SK-N-SH (cell line): ENCODE results near the gene HAAO. TPM values are rescaled to one million over a fixed set of nuclear protein-coding genes. Genes with fewer than 3 reads are reported as not detected.
A peak's percentile ranks its signal among the peaks of the same experiment; 100 is the strongest.

ENCODE experiments used
- CTCF ChIA-PET: fragments of 300-600, 350-600 bp; formaldehyde crosslinking; extraction: SDS; loops from one replicate; lab custom pipeline; 2021; lab: Yijun Ruan, JAX
- POLR2A ChIA-PET: fragments of 350-600 bp; sonication (Branson Sonifier 250); formaldehyde crosslinking; extraction: SDS; loops from one replicate; lab custom pipeline; 2020; ENCODE audit warnings: antibody characterized with exemption, inconsistent platforms; lab: Yijun Ruan, JAX
- DNase-seq: peaks from one replicate; pipeline ENCODE4 v3.0.0; 2012
- H2AFZ ChIP-seq: fragments of 200-600 bp; sonication (generic); 2 replicates; pipeline ENCODE4 v1.8.1; 2016; ENCODE audit warnings: antibody characterized with exemption, mild to moderate bottlenecking, low read depth
- H3F3A ChIP-seq: fragments of 200-600 bp; sonication (generic); replicated peaks from 2 replicates; pipeline ENCODE3; 2016; ENCODE audit warnings: antibody characterized with exemption, mild to moderate bottlenecking; ENCODE audit not compliant: insufficient read depth
- H3K27ac ChIP-seq, 2 experiments: fragments of 200-500 bp in 1 of 2; fragments of 200-600 bp in 1 of 2; sonication (Bioruptor generic) in 1 of 2; sonication (generic), shearing (Covaris generic) in 1 of 2; 2 replicates each; pipeline versions ENCODE4 v1.5.1 to v1.6.1; 2014 to 2016; ENCODE audit warnings: low read depth in 2 of 2, inconsistent platforms in 1 of 2, low read length in 1 of 2, mild to moderate bottlenecking in 1 of 2, mixed read lengths in 1 of 2
- H3K27me3 ChIP-seq: fragments of 200-600 bp; sonication (generic), shearing (Covaris generic); 2 replicates; pipeline ENCODE4 v1.6.1; 2016; ENCODE audit warnings: mixed run types; ENCODE audit not compliant: insufficient read depth
- H3K36me3 ChIP-seq, 2 experiments: fragments of 200-500 bp in 1 of 2; fragments of 200-600 bp in 1 of 2; sonication (Bioruptor generic) in 1 of 2; sonication (generic) in 1 of 2; replicated peaks in 1 of 2; 2 replicates each; pipeline versions ENCODE3 to v1.5.1; 2014 to 2016; ENCODE audit warnings: low read length in 1 of 2, mild to moderate bottlenecking in 1 of 2; ENCODE audit not compliant: insufficient read depth in 2 of 2, control insufficient read depth in 1 of 2
- H3K4me1 ChIP-seq, 2 experiments: fragments of 200-500 bp in 1 of 2; fragments of 200-600 bp in 1 of 2; sonication (Bioruptor generic) in 1 of 2; sonication (generic), shearing (Covaris generic) in 1 of 2; 2 replicates each; pipeline versions ENCODE4 v1.5.1 to v1.6.1; 2014 to 2016; ENCODE audit warnings: low read depth in 1 of 2, low read length in 1 of 2, mixed run types in 1 of 2; ENCODE audit not compliant: insufficient read depth in 2 of 2, control insufficient read depth in 1 of 2
- H3K4me2 ChIP-seq: fragments of 200-600 bp; sonication (generic), shearing (Covaris generic); 2 replicates; pipeline ENCODE4 v1.6.1; 2017; ENCODE audit warnings: mixed run types
- H3K4me3 ChIP-seq, 2 experiments: fragments of 200-500 bp in 1 of 2; fragments of 200-600 bp in 1 of 2; sonication (Bioruptor generic) in 1 of 2; sonication (generic), shearing (Covaris generic) in 1 of 2; 2 replicates each; pipeline versions ENCODE4 v1.5.1 to v1.8.1; 2014 to 2016; ENCODE audit warnings: low read depth in 2 of 2, inconsistent platforms in 1 of 2, low read length in 1 of 2, mild to moderate bottlenecking in 1 of 2, mixed read lengths in 1 of 2, moderate library complexity in 1 of 2
- H3K79me2 ChIP-seq: fragments of 200-600 bp; sonication (generic); 2 replicates; pipeline ENCODE4 v1.8.1; 2017; ENCODE audit warnings: mild to moderate bottlenecking; ENCODE audit not compliant: insufficient read depth
- H3K9ac ChIP-seq: fragments of 200-600 bp; sonication (generic); 2 replicates; pipeline ENCODE4 v1.6.1; 2017; ENCODE audit warnings: mixed run types
- H3K9me2 ChIP-seq: fragments of 200-600 bp; sonication (generic); 2 replicates; pipeline ENCODE4 v1.6.1; 2017; ENCODE audit warnings: mixed run types
- H3K9me3 ChIP-seq: fragments of 200-600 bp; sonication (generic); 2 replicates; pipeline ENCODE4 v1.6.1; 2017; ENCODE audit warnings: mixed run types, mild to moderate bottlenecking, moderate library complexity
- H4K20me1 ChIP-seq: fragments of 200-600 bp; sonication (generic); 2 replicates; pipeline ENCODE4 v1.6.1; 2017; ENCODE audit warnings: mild to moderate bottlenecking, mixed run types; ENCODE audit not compliant: insufficient read depth
- EP300 ChIP-seq, 2 experiments: IDR thresholded peaks; 2 replicates each; pipeline versions ENCODE4 v1.4.0 to v1.6.1; 2012; ENCODE audit warnings: borderline replicate concordance in 1 of 2, low read depth in 1 of 2, low read length in 1 of 2
- EZH2phosphoT487 ChIP-seq: fragments of 200-600 bp; sonication (generic); IDR thresholded peaks from 2 replicates; pipeline ENCODE4 v1.6.1; 2017; ENCODE audit warnings: low read depth, mixed run types, mild to moderate bottlenecking, antibody characterized with exemption, moderate library complexity, borderline replicate concordance
- FOXM1 ChIP-seq: IDR thresholded peaks from 2 replicates; pipeline ENCODE4 v1.4.0; 2012; ENCODE audit warnings: low read depth, mild to moderate bottlenecking
- IRF3 ChIP-seq: fragments of 150-350 bp; IDR thresholded peaks from 2 replicates; pipeline ENCODE4 v1.6.1; 2016; ENCODE audit warnings: mild to moderate bottlenecking, low read depth, low read length
- JUND ChIP-seq: IDR thresholded peaks from 2 replicates; pipeline ENCODE4 v1.4.0; 2012
- NFIC ChIP-seq: IDR thresholded peaks from 2 replicates; pipeline ENCODE4 v1.4.0; 2012; ENCODE audit warnings: borderline replicate concordance
- RAD21 ChIP-seq: IDR thresholded peaks from 2 replicates; pipeline ENCODE4 v1.6.1; 2012; ENCODE audit warnings: mild to moderate bottlenecking, low read length
- RFX5 ChIP-seq: IDR thresholded peaks from 2 replicates; pipeline ENCODE4 v1.6.1; 2012; ENCODE audit warnings: mild to moderate bottlenecking, improper control_type of control experiment, low read length
- RXRA ChIP-seq: IDR thresholded peaks from 2 replicates; pipeline ENCODE4 v1.4.0; 2012; ENCODE audit warnings: low read depth, mild to moderate bottlenecking, borderline replicate concordance
- SMC3 ChIP-seq: IDR thresholded peaks from 2 replicates; pipeline ENCODE4 v1.6.1; 2012; ENCODE audit warnings: low read depth, low read length, improper control_type of control experiment
- TEAD4 ChIP-seq: IDR thresholded peaks from 2 replicates; pipeline ENCODE4 v1.4.0; 2012; ENCODE audit warnings: mild to moderate bottlenecking, borderline replicate concordance; ENCODE audit not compliant: insufficient read depth
- USF1 ChIP-seq: IDR thresholded peaks from 2 replicates; pipeline ENCODE4 v1.4.0; 2012; ENCODE audit warnings: low read depth, borderline replicate concordance
- WGBS: methylation state at CpG from one replicate; pipeline ENCODE4 v1.1.6; 2017; ENCODE audit warnings: low lambda C conversion rate; 5-methylcytosine and 5-hydroxymethylcytosine counted together
- polyA plus RNA-seq, 3 experiments: library from polyadenylated mRNA; depleted of rRNA; stranded (reverse); fragments of >200 nt; gene quantifications; 2 replicates each; pipeline ENCODE4 v1.2.3, GENCODE V29; 2012

Gene HAAO
- polyA plus RNA-seq, 1 of the 3 experiments (the other 2 are of a cell fraction), result not detected

- TF ChIP-seq RXRA (no peak), RAD21 (no peak), NFIC (no peak), TEAD4 (no peak), EP300 (IDR thresholded peaks at IDR 0.05; ENCODE audit: borderline replicate concordance in 1 of 2, low read depth in 1 of 2, low read length in 1 of 2) (no peak), EZH2phosphoT487 (no peak), USF1 (no peak), IRF3 (no peak), JUND (no peak), RFX5 (no peak), FOXM1 (no peak)
- Histone ChIP-seq H3K4me2 (0 out of 2 replicates have a peak overlapping the region, but pooled peaks have one; percentile 15), H3K9me3 (no peaks in the 10 kb centered on the region), H3K9me2 (no peaks in the 10 kb centered on the region), H4K20me1 (no peaks in the 10 kb centered on the region), H3K36me3 (no peaks in the 10 kb centered on the region), H3K79me2 (no peaks in the 10 kb centered on the region), H2AFZ (no peak overlapping the region), H3K4me1 (peaks cover 0 to 38% of the 10 kb centered on the region in 2 experiments; a peak in 1 of 4 replicates), H3K9ac (no peak overlapping the region), H3F3A (no peaks in the 10 kb centered on the region), H3K4me3 (no peak overlapping the region), H3K27ac (peak overlapping the region in 1 of 2 experiments; percentile 25; a peak in 1 of 4 replicates), H3K27me3 (no peaks in the 10 kb centered on the region)
- POLR2A ChIA-PET, result interaction anchor here (2.5 kb wide), 1 partner anchor 55 kb away, joined by 7 read pairs; no protein-coding TSS in a partner anchor
- CTCF ChIA-PET, result interaction anchor here (0.8 to 6.2 kb wide), 8 partner anchors 9 to 261 kb away, joined by 3 to 34 read pairs (median 3); partner anchors contain the start of genes KCNG3 and OXER1
- 92% methylated on average over 8 of the region's 8 CpGs for WGBS
- peak; percentile 38 for DNase-seq
Observed at GRCh38 chr2:42754776-42755140, 37.6 kb downstream of the HAAO start.

GRCh38 chr2:42754021-42754775, 38.2 kb downstream of the HAAO start:
- peak overlapping the region in 1 of 2 experiments; percentile 25; a peak in 1 of 4 replicates for H3K27ac ChIP-seq
- DNase-seq, result peak; percentile 72
- no peak overlapping the region for H3K4me3 ChIP-seq
- H3K27me3 ChIP-seq, result no peaks in the 10 kb centered on the region
- ChIA-PET CTCF (interaction anchor here (0.8 to 6.2 kb wide), 5 partner anchors 10 to 260 kb away, joined by 3 to 34 read pairs (median 3); partner anchors contain the start of genes KCNG3 and OXER1), POLR2A (interaction anchor here (2.5 kb wide), 1 partner anchor 56 kb away, joined by 7 read pairs; no protein-coding TSS in a partner anchor)
- no peaks in the 10 kb centered on the region for H4K20me1 ChIP-seq
- no peaks in the 10 kb centered on the region for H3F3A ChIP-seq
- no peaks in the 10 kb centered on the region for H3K9me3 ChIP-seq
- H3K79me2 ChIP-seq, result no peaks in the 10 kb centered on the region
- no peak overlapping the region for H2AFZ ChIP-seq
- H3K9ac ChIP-seq, result no peak overlapping the region
- H3K4me2 ChIP-seq, result no peak overlapping the region
- peaks cover 0 to 38% of the 10 kb centered on the region in 2 experiments; a peak in 1 of 4 replicates for H3K4me1 ChIP-seq
- 0 out of 4 replicates have a peak, but pooled peaks of 1 of the 2 experiments have one; percentile 31 for TF ChIP-seq EP300 (IDR thresholded peaks at IDR 0.05; ENCODE audit: borderline replicate concordance in 1 of 2, low read depth in 1 of 2, low read length in 1 of 2)
- no peak for TF ChIP-seq FOXM1
- TF ChIP-seq SMC3, result no peak
- H3K9me2 ChIP-seq, result no peaks in the 10 kb centered on the region
- no peaks in the 10 kb centered on the region for H3K36me3 ChIP-seq
- WGBS, result 73% methylated on average over 10 of the region's 11 CpGs
